Right lung (tissue), 5 donors: ENCODE results near the gene NBEA. TPM values are rescaled to one million over a fixed set of nuclear protein-coding genes. Genes with fewer than 3 reads are reported as not detected.

ENCODE experiments used
- DNase-seq, 2 donors: peaks; one replicate each; pipeline ENCODE4 v3.0.0-alpha.2; 2013
- polyA plus RNA-seq, 5 donors: library from polyadenylated mRNA; unstranded; fragments of 120-200 nt; gene quantifications; one replicate each; pipeline versions ENCODE4 v1.2.1 to v1.2.3, GENCODE V29; 2013; ENCODE audit warnings: inconsistent platforms in 1 of 5, low replicate concordance in 1 of 5; ENCODE audit not compliant: insufficient read length in 5 of 5, insufficient read depth in 1 of 5

Gene NBEA
- polyA plus RNA-seq, 5 donors = 7.7 to 13.5 (median 12.7) TPM

DNA sequence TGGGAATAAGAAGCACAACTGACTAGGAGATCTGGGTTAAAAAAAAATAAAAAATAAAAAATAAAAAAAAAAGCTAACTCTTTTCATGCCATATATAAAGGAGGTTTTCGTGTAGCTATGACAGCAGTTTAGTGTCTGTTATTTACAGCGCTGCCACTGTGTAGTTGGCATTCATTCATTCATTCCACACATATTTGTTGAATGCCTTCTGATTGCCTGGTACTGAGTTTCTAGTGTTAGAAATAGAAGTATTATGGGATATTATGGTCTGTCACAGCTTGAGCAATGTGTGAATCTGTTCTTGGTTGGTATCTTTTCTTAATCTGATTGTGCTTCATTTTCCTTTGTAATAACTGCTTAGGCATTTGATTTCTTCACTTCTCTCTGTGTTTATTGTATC is 237.4 kb downstream of the NBEA start:
- DNase-seq = no peak

DNA sequence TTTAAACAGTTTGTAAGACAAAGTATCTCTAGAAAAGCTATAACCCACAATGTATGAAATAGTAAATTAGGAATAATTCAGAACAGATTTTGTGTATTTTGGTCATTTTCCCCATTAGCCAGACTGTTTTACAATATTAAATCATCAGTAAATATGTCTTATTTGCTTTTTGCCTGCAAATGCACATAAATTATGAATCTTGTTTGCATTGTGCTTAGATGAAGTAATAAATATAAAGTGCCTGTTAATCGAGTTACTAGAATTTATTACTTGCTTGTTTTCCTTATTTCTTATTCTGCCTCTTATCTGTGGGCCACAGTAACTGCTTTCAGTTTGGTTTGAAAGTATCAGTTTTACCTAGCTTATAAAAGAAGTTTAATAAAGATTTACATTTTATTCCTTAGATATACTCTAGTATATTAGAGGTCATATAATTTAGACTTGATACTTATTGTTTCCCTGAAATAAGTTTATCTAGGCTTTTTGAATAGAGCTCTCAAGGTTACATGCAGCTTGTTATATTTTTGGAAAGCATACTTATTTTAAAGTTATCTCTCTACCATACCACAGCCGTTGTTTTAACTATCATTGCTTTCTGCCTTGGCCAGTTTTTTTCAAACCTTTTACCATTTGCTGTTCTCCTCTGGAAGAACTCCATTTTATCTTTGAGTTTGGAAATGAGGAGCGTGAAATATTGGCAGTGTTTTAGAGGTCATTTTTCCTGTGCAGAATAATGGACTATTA is 238.0 kb downstream of the NBEA start:
- DNase-seq = no peak

DNA sequence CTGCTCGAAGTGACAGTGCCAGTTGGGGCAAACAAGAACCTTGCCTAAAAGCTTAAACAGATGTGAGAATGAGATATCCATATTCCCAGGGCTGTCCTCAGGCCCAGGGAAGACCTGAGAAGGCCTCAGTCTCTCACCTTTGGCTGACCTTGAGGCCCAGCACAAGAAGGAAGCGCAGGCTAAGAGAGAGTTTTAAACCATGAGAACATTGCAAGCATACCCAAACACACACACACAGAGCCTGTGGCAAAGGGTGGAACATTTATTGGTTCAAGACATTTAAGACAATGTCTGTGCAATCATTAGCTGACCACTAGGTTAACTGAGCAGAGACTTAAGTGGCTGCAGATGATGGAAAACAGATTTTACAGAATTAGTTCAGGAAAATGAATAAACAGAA is 248.2 kb downstream of the NBEA start:
- DNase-seq = no peak

DNA sequence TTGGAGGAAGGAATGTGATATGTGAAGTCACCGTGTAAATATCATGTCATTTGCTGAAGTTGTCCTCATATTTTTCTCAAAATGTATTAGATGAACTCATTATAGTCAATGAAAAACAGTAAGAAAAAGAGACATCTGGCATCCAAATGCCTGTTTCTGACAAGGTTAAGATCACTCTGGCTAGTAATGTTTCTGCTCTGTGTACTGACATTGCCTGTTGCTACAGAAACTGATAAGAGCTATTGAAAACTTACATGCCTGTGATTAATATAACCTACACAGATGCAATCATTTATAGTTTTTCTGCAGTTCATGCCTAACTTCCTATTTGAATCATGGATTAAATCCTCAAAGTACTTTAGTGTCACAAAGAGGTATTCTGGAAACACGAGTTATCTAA is 249.8 kb downstream of the NBEA start:
- no peak for DNase-seq

DNA sequence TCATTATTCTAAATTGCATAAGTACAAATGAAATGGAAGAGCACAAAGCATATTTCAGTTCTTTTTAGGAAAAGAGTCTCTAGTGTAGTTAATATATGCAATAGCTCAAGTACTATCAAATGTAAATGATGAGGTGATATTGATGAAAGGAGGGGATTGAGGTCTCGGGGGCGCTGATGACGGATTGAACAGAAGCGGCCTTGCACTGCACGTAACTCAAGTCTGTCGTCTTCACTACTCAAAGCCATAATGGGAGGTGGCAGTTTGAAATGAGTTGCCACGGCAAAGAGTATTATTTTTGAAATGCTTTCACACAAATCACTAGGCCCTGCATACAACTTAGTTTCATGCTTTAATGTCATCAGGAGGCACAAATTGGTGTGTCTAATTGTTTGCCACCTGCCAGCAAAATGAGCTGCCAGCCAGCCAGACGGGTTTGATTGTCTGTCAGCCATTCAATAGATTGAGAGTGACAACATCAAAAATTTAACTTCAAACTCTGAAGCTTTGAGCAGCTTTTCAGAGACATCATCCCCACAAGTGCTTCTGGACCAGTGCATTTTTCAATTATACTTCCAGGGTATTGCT is 256.6 kb downstream of the NBEA start:
- no peak for DNase-seq

DNA sequence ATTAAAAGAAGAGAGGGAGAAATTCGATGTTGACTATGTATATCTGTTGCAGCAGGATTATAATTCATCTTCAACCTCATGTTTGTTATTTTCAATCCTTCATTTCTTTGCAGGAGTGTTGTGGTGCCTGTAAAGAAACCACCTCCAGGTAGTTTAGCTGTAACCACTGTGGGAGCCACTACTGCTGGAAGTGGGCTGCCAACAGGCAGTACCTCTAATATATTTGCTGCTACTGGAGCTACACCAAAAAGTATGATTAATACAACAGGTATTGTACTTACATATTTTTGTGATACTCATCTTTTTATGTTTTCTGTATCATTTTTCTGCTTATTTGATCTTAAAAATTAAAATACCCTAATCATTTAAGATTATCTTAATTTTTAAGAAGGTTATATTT is 266.5 kb downstream of the NBEA start:
- no peak for DNase-seq

DNA sequence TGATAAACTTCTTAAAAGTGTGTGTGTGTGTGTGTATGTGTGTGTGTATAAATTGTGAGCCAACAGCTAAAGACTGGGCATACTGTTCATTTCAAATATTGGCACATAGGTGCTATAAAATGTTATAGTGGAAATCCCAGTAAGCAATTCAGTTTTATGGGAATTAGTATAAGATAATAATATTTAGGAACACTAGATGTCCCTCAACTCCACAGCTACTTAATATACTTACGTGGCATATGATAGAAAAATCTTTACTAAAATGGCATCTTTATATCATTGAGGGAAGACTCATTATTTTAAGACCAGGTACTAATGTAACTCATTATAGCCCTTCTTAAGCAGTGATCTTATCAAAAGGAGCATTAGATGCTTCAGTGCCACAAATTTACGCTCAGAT is 268.2 kb downstream of the NBEA start:
- DNase-seq = no peak

DNA sequence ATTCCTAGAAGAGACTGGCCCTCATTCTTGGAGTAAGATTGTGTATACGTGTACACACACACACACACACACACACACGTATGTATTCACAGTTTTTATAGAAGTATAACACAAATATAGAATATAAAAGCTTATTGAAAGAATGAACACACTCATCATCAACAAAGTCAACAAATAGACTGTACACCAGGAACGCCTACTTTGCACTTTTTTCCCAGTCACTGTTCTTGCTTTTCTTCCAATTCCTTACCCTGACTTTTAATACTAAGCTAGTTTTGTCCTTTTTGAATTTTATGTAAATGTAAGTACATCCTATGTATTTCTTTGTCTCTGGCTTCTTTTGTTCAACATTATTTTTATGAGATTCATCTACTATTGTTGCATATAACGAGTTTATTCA is 269.9 kb downstream of the NBEA start:
- DNase-seq = no peak

DNA sequence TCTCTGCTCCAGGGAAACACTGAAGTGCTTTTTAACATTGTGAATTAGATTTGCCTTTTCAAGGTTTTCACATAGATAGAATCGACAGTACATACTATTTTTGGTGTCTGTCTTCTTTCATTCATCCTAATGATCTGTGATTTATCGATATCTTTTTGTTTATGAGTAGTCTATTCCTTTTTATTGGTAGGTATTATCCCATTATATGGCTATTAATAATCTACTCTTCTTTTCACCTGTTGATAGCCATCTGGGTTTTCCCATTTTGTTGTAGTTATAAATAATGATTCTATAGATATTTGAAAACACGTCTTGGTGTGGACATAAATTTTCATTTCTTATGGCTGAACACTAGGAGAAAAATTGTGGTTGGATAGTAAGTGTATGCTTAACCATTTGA is 271.8 kb downstream of the NBEA start:
- DNase-seq = no peak

DNA sequence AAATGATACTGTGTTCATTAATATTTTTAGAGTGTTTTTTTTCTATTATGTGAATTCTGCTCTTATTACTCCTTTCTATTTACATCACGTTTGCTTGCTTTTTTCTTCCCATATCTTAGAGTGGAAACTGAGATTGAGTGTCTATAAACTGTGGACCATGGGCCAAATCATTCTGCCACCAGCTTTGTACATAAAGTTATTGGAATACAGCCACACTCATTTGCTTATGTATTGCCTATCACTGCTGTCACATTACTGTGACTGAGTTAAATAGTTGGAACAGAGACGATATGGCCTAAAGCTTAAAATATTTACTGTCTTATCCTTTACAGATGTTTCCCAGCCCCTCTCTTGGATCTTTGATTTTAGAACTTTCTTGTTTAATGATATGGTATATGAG is 274.1 kb downstream of the NBEA start:
- no peak for DNase-seq

DNA sequence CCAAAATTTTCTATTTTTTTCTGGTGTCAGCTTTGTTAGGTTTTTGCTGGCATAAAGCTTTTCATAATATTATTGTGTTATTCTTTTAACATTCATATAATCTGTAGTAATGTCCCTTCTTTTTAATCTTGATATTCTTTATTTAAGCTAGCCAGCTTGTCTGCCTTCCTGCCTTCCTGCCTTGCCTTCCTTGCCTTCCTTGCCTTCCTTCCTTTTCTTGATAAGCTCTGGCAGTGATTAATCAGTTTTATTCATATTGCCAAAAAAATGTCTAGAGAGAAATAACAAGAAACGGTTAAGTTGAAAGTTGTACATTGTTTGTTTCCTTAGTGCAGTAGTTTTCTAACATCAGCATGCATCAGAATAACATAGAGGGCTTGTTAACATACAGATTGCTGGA is 277.0 kb downstream of the NBEA start:
- no peak for DNase-seq

DNA sequence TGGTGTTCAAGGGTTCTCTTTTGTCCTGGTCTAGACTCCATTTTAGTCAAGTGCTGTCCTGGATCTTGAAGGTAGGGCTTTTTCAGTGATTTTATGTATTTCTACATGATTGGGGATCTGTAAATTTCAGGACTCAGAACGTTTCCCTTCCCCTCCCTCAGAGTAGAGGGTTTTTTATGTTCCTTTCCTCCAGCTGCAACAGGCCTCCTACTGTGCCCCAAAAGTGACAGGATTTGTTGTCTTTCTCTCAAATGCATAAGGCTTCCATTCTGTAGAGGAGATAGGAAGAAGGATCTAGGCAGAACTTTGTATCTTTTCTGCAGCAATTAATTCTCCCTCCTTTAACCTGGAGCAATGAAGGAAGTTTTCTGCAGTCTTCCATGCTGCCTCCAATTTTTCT is 283.1 kb downstream of the NBEA start:
- no peak for DNase-seq

DNA sequence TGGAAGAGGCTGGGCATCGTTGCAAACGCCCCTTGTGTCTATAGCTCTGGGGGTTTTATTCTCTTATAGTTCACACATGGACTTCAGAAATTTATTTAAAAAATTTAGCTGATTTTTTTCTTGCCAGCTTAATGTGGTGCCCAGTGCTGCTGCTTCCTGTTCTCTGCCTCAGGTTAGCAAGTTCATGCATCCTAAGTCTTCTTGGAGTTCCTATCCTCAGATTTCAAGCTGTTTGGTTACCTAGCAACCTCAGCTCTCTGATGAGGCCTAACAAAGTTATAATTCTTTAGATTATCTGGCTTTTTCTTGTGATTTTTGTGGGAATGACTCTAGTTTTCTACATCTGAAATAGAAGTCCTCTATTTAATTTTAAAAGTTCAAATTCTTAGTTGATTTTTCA is 283.5 kb downstream of the NBEA start:
- DNase-seq = no peak

DNA sequence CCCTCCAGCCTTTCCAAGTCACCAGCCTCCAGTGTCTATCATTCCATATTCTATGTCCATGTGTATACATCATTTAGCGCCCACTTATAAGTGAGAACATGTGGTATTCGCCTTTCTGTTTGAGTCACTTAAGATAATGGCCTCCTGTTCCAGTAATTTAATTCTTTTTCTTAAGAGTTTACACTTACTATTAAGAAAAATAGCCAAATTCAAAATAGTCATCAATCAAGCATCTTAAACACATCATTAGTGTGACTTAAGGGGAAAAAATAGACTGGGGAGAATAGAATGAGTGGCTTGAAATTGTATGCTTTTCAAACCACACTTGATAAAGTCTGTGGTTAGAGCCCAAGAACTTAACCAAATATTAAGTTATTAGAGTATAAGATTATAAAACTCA is 286.5 kb downstream of the NBEA start:
- DNase-seq = no peak

DNA sequence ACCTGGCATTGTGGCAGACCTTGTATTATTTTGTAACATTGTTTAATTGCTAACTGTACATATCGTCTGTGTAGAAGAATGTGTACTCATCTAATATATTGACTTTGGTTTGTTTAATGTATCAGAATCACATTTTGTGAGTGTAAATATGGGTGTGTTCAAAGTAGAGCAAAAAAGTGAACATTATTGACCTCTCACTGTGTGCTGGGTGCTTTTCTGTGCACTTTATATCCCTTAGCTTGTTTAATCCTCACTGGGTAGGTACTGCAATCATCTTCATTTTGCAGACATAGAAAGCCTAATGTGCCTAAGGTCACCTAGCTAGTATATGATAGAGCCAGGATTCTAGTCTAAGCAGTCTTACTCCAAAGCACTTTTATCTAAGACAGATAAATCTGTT is 289.4 kb downstream of the NBEA start:
- DNase-seq = no peak

DNA sequence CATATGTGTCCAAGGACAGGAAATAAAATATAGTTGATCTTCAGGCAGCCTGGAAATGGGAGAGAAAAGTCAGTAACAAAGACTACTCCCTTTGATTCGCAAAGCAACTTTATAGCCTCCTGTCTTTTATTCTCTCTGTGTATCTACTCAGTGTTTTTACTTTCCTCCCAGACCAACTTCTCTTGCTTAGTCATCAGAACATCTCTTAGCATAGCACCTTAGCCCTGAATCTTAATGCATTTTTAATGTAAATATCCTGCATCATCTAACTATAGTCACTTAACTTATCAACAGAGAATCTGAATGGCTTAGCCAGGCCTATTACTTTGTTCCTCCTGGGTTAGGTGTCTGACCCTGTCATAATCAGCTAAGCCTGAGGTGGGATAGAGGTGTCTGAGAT is 296.2 kb downstream of the NBEA start:
- no peak for DNase-seq

DNA sequence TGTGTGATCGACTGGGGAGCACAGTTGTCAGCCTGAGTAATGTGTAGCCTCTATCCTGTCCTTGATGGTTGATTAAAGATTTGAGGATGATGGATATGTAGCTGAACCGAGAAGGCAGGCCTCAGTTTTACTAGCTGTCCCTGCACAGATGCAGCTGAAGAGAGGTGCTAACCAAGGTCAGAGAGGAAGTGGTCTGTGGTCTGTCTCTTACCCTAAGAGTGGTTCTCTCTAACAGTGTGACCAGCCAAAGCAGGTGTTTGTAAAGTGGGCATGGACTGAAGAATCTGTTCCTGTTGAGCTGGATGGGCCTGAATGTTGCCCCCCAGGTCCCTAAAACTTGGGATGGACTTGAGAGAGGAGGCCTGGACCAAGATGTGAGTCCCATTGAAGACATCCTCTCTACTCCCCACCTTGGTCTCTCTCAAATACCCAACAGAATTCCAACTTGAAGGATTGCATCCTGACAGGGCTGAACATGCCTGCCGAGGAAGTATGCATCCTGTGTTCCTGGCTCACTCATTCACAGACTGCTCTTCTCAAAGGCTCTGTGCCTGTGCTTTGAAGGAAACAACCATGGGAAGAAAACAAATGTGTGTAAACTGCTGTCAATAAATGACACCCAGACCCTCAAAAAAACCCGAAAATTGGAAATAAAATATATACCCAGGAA is 310.6 kb downstream of the NBEA start:
- no peak for DNase-seq

DNA sequence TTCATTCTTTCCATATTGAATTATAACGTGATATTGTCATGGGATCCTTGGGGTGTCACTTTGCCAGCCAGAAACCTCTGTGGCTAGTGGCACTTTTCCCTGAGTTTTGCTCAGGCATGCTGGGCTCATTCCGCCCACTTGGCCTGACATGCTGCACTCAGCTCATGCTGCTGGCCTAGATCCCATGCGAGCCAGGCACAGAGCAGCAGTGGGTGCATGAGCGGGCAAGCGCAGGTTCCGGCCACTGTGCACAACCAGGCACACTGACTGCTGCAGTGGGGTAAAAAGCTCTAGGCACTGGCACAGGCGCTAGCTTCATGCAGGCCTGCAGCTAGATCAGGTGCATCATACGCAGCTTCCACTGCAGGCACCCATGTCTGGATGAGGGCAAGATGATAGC is 313.2 kb downstream of the NBEA start:
- DNase-seq = no peak

DNA sequence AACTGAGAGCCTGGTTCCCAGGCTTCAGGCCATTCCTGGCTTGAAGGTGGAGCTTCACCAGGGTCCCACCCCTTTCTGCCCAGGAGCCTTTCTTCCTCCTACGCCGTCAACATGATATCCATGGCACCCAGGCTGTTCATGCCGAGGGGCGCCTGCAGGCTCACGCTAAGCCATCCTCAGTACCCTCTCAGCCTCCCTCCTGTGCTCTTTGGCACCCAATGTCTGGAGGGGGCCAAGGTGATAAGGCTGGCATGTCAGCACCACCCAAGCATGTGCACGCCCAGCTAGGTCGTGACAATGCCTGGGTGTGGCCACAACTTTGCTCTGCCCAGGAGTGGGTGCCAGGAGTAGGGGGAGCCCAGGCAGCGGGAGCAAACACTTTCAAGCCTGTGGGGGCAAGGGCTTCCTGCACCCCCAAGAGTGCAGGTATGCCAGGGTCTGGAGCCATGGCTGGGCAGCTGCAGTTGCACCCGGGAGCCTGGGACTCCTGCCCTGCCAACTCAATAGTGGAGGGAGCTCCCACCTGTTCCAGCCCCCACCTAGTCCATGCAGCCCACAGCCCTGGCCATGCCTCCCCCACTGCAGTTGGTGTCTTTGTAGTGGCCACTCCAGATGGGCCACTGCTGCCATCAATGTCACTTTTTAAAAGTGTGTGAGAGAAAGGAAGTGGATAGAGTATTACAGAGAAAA is 314.5 kb downstream of the NBEA start:
- no peak for DNase-seq

DNA sequence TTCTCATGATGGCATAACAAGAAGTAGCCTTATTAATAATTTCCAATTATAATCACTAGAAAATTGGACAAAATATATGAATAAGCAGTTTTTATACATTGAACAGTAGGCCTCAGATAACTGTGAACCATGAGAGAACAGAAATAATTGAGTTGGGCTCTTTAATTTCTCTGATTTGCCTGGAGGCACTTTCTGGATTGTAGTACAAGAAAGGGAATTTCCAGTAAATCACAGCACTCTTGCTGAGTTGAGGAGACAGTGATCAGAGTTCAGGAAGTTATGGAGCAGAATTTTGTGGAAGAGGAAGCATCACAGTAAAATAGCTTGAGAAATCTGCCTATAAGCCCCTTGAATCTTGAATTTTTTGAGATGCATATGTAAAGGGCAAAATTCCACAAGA is 318.2 kb downstream of the NBEA start:
- no peak for DNase-seq

DNA sequence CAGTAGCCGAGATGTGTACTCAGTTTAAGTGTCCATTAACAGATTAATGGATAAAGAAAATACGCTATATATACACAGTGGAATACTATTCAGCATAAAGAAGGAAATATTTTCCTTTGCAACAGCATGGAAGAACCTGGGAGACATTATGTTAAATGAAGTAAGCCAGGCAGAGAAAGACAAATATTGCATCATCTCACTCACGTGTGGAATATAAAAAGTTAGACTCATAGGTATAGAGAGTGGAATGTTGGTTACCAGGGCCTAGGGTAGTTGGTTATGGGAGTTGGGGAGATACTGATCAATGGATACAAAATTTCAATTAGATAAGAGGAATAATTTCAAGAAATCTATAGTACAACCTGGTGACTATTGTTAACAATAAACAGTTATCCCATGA is 324.3 kb downstream of the NBEA start:
- no peak for DNase-seq

DNA sequence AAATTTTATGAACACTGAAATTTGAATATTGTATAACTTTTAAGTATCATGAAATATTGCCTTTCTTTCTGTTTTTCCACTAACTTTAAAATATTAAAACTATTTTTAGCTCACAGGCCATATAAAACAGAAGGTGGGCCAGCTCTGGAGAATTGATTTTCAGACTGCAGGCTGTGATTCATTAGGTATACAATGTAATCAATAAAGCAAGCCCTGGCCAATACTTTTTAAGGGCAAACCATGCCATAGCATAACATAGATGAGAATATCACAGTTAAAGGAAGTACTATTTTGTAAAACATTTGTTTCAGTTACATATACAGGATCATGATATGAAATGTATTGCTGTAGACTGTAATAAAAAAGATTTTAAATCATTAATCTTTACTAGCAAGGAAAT is 336.8 kb downstream of the NBEA start:
- no peak for DNase-seq

DNA sequence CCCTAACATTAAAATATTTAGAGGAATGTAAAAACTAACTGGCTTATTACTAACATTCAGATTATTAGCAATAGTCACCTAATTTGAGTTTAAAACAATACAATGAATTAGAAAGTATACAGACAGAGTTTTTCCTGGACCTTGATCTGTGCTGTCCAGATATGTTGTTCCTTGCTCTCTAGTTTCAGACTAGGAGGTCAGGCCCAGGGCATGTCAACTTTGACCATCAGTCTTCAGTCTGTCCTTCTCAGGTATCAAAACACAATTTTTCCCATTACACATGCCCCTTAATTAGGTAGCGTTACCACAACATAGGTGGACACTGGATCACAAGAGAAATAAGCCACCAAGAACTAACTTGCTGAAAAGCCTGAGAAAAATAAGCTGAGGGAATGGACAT is 337.4 kb downstream of the NBEA start:
- DNase-seq = no peak
